ENCODE results near the gene GNG5.
"Not testable (repeated sequence)": the region's sequence is repeated elsewhere in the genome, so short reads cannot be mapped to it uniquely, and the experiment has no call there.

GNG5 gene

GRCh38 chr1:84492726-84493125, 13.7 kb downstream of the GNG5 start:
- DNase-seq = no peak

- no peak for DNase-seq
Observed at GRCh38 chr1:84489766-84490165, 16.6 kb downstream of the GNG5 start.

- DNase-seq = no peak
Observed at GRCh38 chr1:84488107-84488506, 18.3 kb downstream of the GNG5 start.

GRCh38 chr1:84481317-84481716, 25.1 kb downstream of the GNG5 start:
- no peak for DNase-seq

- DNase-seq = no peak
Observed at GRCh38 chr1:84480650-84481049, 25.7 kb downstream of the GNG5 start.

- DNase-seq = no peak
Observed at GRCh38 chr1:84479998-84480397, 26.4 kb downstream of the GNG5 start.

- DNase-seq = peak; percentile 95
Observed at GRCh38 chr1:84478876-84479868, 27.2 kb downstream of the GNG5 start, which contains the start of gene RPF1. Gene RPF1 (plus strand): TSS chr1:84479266. CDS start chr1:84479282, 16 bp downstream.

GRCh38 chr1:84476225-84476624, 30.2 kb downstream of the GNG5 start:
- DNase-seq = no peak

GRCh38 chr1:84467298-84467697, 39.1 kb downstream of the GNG5 start:
- DNase-seq = no peak

GRCh38 chr1:84462118-84462517, 44.3 kb downstream of the GNG5 start:
- DNase-seq = no peak

- no peak for DNase-seq
Observed at GRCh38 chr1:84452436-84452835, 53.9 kb downstream of the GNG5 start.

GRCh38 chr1:84450910-84451309, 55.5 kb downstream of the GNG5 start:
- no peak for DNase-seq

- not testable (repeated sequence) for DNase-seq
Observed at GRCh38 chr1:84448704-84449103, 57.7 kb downstream of the GNG5 start.

Measured in right kidney (tissue), 1 donor.